GM18520 (cell line): Measurements from ENCODE around the gene ABCA13.

Source experiments
- ATAC-seq: cut with Tn5 transposase; IDR thresholded peaks from one replicate; pipeline ENCODE4 v1.9.1; 2021; ENCODE audit not compliant: unreplicated experiment

Gene ABCA13

DNA sequence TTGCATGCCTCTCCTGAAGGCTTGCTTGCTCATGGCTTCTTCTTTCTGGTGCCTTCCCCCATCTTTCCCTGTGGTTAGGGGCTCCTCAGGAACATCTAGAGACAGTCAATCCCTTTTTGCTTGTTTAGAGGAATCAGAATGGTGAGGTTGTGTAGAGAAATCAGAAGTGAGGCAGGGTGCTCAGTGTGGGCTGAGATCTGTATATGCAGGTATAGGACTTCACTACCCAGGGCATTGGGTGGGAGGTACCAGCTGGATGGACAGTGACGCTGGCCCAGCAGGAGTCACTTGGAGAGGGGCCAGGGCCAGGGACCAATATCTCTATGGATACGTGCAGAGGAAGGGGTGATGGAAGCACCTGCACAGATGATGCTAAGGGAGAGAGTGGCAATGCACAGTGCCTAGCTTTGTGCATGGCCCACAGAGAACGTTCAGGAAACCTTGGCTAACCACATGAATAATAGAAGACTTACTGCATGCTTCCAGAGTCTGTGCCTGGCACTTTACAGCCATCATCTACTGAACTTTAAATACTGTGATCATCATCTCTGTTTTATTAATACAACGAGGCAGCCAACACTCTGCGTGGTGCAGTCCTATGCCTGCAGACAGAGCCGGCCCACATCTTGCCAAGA lies 255.2 kb downstream of the ABCA13 start:
- no peak for ATAC-seq

DNA sequence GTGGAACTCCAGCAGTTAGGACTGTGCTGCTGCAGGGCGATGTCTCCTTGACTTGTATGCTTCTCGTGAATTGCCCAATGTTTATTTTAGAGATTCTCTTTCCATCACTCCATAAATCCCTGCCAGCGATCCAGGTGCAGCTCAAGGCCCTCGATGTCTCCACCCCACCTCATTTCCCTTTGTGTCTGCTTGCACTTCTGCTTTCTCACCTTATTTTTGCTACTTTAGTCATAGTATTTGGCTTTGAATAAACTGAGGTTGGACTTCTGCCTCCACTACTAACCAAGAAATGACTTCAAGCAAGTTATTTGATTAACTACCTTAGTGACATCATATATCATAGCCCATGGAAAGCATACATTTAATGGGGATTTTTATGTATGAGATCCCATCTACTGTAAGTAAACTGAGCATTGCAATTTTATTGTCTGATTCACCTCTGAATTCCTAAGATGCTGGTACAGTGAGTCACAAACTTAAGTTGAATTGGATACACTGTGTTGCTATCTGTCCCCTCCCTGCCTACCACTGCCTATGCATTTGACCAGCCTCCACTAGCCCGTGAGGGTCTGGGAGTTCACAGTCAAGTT lies 255.8 kb downstream of the ABCA13 start:
- no peak for ATAC-seq

DNA sequence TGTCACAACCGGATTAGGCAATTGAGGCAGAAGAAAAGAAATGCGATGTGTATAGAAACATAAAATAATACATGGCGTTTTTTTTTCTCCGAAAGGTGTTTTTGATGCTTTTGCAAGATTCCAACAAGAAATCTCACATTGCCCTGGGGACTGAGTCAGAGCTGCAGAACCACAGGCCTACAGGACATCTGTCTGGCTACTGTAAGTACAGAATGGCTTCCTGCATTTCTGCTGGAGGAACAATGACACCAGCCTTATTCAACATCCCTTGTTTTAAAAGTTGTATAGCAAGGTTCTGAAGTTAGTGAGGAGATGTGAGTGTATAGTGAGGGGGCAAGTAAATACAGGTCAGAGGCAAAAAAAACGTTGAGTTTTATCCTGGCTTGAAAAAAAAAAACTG lies 256.4 kb downstream of the ABCA13 start:
- ATAC-seq: no peak

DNA sequence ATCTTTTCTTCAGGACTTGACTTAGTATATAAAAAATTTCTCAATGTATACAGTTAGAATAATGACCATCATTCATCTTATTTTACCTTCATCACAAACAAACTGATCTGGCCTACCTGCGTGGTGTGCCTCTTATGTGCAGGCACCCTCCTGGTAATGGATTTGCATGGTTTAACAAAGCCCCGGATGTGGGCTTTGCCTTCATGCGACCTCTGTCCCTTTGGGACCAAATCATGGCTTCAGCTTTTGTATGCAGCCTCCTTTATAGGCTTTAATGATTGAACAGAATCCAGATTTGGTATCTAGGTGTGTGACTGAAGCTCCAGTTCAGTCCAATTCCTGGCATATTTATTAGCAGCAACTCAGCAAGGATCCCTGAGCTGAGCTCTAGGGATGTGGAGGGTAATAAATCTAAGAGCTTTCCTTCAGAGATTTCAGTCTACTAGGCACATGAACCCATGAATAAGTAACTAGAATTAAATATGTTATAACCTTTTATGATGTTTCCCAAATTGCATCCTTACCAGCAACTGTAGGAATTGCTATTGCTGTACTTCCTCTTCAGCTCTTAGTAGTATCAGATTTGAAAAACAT lies 256.9 kb downstream of the ABCA13 start:
- ATAC-seq: no peak

DNA sequence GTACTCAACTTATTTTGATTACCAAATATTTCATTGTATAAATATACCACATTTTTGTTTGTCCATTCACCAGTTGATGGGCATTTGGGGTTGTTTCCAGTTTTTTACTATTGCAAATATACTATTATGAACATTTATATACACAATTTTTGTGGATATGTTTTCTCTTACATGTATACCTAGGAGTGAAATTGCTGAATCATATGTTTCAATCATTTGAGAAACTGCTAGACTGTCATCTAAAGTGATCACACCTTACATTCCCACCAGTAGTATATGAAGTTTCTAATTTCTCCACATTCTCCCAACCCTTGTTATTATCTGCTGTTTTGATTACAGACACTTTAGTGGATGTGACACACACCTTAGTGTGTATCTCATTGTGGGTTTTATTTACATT lies 257.9 kb downstream of the ABCA13 start:
- ATAC-seq: no peak

DNA sequence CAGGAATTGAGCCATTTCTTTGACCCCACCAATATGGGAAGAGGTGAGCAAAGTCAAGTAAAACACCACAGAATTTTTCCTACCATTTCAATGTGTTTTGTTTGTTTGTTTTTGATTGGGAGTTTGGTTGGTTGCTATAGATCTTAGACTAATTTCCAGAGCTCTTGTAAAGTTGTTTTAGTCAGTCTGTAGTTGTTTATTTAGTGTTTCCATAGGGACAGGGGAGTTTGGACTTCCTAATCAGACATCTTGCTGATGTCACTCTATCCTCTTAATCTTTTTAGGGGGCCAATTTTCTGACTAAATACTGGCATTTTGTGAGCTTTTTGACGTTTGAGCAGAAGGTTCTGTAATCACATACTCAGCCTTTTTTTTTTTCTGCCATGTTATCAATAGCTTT lies 266.9 kb downstream of the ABCA13 start:
- ATAC-seq: no peak

DNA sequence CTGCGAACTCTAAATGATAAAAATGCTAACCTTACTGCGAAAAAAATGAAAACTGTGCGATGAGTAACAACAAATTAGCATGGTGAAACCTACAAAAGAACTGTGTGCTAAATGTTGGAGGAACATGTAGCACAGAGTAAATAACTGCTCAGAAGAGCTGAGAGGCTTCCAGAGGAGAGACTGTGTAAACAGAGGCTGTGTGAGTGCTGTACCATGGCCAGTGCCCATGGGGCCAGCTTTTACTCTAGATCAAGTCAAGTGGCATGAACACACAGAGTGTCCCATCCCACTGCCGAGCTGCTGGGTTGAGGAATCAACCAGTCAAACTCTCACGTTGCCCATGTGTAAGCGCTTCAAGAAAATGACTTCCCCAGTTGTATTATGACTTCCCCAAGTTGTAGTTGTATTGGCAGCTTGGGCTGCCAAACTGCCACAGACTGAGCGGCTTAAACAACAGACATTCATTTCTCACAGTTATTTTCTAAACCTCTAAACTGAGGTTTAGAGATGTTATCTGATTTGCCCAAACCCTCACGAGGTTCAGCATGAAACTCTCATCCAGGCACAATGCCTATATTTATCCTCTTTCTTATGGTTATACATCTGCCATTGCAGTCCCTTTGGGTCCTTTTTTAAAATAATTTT lies 270.7 kb downstream of the ABCA13 start:
- ATAC-seq: no peak

DNA sequence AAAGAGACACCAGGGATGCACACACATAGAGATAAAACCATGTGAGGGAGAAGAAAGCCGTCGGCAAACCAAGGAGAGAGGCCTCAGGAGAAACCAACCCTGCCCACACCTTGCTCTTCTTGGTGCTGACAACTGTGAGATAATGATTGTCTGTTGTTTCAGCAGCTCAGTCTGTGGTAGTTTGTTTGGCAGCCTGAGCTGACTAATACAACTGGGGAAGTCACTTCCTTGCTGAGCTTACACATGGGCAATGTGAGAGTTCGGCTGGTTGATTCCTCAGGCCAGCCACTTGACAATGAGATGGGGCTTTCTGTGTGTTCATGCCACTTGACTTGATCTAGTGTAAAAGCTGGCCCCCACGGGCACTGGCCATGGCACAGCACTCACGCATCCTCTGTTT lies 271.8 kb downstream of the ABCA13 start:
- ATAC-seq: no peak

DNA sequence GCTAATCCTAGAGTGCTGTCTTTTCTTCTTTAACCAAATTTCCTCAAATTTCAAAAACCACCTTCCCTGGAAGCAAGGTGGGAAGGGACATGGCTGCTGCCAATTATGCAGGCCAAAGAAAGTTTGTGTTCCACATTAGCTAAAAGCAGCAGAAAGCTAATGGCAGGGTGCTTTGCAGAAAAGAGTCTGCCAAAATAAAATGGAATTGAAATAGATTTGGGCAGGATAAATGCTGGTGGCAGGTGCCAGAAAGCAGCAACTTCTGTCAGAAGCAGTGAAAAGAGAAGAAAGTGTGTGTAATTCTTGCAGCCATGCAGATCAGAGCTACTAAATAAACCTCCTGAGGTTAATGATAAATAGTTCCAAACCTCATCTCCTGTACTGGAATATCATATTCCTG lies 275.5 kb downstream of the ABCA13 start:
- ATAC-seq: no peak

DNA sequence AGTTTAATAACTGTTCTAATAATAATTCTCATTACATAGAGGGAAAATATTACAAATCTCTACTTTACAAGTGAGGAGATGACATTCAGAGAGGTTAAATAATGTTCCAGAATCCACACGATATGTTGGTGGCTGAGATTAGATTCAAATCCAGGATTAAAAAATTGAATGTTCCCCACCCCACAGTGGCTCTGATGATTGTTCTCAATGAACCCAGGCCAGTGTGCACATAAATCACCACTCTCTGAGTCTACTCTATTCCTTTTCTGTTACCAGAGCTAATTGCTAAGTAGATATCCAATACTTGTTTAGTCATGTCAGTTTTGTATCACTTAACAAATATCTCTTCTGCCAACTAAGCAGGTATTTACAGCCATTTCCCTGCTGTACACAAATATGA lies 281.0 kb downstream of the ABCA13 start:
- no peak for ATAC-seq

DNA sequence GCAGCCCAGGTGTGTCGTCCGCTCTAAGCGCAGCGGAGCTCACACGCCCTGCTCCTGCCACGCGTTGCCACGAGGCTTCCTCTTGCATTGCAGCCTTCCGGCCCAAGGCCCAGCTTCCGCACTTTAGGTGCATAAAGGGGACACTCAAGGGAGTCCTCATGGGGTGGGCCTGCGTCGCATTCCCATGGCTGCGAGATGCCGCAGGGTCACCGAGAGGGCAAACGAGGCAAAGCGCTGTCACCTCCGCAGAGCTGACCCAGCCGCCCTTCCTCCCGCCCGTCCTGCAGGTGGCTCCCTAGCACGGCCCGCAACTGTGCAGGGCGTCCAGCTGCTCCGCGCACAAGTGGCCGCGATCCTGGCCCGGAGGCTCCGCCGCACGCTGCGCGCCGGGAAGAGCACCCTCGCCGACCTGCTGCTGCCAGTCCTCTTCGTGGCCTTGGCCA lies 283.5 kb downstream of the ABCA13 start:
- ATAC-seq: no peak

DNA sequence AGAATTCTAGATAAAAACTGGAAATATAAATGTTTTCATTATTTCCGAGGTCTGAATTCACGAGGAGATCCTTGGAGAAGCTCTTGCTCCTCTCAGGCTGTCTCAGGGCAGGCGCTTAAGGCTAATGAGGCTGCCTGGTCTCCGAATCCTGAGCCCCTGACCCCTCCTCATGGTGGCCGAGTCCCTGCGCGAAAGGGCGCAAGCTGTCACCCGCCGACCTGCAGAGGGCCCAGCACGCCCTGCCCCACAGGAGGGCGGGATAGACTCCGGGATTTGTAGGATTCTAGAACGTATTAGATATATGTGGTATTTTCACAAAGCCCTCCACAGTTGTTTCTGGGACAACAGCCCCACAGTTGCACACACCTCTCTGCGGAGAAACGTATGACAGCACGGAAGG lies 284.1 kb downstream of the ABCA13 start:
- no peak for ATAC-seq

DNA sequence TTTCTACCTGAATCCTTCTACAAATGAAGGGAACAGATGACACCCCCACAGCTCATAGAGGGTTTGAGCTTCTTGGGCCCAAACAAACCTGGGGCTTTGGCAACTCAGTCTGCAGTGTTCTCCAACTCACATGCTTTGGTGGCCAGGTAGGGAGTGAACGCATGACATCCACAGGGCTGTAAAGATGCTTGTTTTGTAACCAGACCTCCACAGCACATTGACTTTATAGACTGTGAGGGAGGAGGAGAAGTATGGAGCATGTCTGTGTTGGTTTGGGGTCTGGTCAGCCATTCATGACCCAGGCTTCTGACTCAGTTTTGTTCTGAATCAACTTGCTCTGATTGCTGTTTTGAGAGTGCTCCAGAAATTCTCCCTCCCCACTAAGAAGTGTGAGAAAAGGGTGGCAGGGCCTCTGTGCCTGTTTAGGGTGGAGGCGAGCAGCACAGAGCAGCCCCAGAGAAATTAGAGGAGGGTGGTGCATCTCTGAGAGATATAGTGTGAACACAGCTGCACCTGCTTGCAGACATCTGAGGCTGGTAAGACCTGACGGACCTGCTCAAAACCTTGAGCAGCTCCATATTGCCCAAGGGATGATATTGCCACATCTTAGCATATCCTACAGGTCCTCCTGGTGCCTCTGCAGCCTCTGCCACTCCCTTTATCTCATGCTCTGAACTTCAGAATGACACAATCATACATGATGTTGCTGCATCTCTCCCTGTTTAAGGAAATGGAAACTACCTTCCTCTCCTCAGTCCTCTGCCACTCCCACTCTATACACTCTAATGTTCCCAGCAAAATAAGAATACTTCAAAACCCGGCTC lies 287.7 kb downstream of the ABCA13 start:
- no peak for ATAC-seq

DNA sequence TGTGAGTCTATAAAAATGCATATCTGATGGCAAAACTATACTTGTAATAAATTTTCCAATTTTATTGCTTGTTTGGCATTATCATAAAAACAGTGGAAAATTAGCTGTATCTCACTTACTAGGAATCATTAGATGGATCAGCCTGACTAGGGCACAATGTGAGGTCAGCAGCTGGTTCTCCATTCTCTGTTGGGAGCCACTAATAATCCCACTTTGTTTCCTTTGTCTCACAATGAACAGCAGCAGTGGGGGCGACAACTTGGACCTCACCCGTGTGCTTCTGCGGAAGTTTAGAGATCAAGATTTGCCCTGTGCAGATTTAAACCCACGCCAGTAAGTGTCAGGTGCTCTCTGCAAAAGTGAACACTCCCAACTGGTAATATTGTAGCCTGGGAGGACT lies 295.5 kb downstream of the ABCA13 start:
- ATAC-seq: no peak

DNA sequence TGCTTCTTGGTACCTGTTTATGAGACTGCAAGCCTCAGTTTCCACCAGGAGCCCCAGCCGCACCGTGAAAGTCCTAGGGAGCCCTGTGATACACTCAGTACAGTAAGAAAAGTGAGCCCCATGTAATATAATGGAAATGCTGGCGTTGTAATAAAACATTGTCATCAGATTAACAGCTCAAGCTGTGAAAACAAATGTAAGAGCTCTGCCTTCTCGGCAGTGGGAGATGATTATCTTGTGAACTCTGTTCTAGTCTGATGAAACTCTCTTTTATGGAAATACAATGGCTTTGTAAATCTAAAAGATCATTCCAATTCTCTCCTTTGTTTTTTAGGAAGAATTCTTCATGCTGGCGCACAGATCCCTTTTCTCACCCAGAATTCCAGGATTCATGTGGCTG lies 299.9 kb downstream of the ABCA13 start:
- ATAC-seq: no peak

DNA sequence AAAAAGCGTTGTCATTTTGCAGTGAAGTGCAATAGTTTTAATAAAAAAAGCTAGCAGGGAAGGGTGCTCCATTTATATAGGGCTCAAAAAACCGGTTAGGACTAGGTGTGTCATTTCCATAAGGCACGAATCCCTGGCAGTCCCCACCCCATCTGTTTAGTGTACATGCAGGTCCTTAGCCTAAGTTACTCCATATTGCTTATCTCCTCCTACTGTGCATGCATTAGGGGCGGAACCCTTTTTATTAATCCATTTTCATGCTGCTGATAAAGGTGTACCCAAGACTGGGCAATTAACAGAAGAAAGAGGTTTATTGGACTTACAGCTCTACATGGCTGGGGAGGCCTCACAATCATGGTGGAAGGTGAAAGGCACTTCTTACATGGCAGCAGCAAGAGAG lies 301.4 kb downstream of the ABCA13 start:
- ATAC-seq: no peak

DNA sequence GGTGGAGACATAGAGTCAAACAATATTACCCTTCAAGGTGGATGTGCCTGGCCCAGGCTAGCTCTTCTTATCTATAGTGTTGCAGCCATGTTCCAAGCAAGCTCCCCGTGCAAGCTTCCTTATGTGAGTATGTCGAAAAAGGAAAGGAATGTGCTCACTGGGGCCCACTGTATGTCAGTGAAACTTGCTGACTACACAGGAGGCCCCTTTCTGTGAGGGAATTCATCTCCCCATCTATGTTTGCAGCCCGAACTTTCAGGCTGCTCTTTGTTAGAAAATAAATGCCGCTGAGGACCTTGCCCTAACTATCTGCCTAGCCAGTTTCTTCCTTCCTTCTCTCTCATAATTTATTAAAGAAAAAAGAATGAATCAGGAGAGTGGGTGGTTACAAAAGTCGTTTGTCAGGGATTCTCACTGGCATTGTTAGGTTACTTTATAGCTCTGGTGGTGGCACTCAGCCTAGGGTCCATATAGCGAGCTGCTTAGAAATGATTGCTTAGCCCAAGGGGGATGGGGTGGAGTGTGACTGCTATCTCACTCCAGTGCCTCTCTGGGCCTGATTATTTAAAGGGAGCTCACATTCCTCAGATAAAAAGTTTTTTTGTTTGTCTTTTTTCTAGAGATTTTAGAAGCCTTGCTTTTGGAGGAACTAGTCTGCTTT lies 302.1 kb downstream of the ABCA13 start:
- no peak for ATAC-seq

DNA sequence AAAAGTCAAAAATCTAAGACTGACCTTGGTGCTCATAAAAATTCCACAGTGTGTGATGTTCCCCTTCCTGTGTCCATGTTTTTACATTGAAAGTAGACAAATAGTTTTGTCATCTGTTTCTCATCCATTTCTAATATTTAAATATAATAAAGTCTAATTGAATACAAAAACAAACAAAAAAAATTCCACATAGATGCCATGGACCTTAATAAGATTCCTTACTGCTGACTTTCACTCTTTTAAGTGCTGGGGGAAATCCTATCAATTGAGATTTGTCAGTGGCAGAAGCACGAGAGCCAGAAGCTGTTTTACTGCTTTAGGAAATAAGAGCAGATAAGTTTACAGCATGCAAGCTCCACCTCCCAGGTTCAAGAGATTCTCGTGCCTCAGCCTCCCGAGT lies 310.0 kb downstream of the ABCA13 start:
- ATAC-seq: no peak

DNA sequence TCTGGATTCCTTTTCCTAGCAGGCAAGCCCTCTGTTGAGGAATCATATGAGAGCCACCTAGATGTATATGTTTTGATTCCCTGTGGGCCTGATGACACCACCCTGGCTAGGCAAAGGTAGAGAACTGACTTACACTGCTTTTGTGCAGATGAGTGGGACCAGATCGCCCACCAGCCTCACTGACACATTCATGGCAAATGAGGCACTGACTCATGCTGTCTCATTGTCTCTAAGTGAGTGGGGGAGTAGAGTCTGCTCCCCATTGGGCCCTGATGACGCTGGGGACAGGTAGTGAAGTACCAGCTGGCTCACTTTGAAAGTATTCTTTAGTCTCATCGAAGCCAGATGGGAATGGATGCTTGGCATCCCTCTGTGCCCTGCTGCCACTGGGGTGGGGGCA lies 326.3 kb downstream of the ABCA13 start:
- ATAC-seq: no peak

DNA sequence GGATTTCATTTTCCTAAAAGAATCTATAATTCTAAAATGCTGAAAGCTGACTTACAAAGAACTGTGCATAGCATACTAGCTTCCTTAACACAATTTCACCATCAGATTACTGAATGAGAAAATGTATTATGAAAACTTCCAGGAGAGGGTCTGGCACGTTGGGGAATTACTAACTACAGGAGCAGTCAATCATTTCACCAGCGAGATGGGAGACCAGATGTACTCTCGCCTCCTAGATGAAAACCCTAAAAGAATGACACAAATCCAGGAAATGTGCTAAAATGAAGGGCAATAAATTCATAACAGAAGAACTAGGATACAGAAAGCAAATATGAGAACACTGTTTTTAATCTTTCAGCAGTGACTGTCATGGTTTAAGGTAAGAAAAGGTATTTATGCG lies 330.8 kb downstream of the ABCA13 start:
- ATAC-seq: no peak

DNA sequence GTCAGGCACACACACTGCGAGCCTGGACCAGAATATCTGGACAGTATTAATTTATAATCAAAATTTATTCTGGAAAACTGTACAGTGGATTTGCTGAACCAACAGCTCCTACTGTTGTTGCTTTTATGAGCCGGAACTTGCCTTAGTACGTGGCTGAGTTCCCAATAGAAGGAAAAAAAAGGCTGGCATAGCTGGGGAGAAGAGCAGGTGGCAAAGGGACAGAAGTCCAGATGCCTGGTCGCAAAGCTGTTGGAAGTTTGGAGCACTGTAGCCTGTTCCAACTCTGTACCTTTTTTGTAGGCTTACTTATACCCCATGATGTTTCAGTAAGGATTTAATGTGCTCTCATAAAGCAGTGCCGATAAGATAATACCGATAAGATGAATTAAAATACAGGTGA lies 333.8 kb downstream of the ABCA13 start:
- no peak for ATAC-seq
